NCI-H524 treated with DMSO at 0.1 percent for 48 hours (cell line): ENCODE measurements around the gene TNFRSF25.
"Not testable (repeated sequence)": the region's sequence is repeated elsewhere in the genome, so short reads cannot be mapped to it uniquely, and the experiment has no call there.

ENCODE experiments used
- DNase-seq: peaks from one replicate; lab custom pipeline; 2025; lab: John Stamatoyannopoulos, UW

TNFRSF25 gene

DNA sequence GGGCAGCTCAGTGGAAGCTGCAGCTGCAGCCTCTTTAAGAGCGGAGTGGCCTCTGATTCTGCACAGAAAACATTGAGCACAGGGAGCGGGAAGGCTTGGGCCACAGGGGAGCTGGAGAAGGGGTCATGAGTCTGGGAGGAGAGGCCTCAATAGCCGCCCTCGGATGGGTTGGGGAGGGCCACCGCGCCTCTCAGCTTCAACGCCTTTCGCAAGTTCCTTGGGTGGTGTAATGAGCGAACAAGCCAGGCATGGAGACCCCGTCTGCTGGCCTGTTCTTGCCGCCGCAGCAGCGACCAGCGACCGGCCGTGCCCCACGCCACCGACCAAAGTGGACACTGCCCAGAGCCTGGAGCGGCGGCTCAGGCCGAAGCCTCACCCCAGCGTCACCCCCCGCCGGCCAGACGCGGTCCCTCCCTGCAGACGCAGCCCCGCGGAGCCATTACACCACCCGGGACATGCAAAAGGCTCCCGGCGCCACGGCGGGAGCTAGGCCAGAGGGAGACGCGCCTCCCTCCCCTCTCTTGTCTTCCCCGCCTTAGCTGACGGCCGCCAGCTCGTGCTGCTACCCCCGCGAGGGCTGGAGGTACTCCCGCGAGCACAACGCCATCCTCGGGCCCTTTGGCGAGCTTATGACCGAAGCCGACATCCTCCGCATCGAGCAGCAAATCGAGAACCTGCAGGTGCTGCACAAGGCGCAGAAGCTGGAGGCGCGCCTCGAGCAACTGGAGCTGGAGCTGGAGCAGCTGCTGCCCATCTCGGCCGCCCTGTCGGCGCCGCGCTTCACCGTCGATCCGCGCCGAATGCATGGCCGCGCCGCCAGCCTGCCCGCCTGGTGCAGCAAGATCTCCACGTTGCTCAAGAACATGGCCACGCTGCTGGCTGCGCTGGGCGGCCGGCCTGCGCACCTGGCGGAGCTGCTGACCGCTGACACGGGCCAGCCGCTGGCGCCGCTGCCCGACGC is 11.8 kb downstream of the TNFRSF25 start:
- DNase-seq, result not testable (repeated sequence)

DNA sequence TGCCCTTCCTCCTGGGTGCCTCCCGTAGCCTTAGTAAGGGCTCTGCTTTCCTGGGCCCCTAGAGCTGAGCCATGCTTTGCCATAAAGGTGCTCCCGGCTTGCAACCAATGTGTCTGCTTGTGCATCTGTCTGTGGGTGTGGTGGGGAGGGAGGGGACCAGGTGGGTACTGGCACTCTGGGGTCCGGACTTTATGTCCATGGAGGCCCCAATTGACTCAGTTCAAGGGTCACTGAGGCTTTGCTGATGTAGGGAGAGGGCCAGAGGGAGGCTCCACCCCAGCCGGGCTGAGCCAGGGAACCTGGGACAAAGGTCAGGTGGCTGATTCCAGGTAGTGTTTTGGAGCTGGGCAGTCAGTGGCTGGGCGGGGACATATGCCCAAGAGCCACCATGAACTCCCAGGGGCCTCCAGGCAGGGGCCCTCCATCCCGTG is 15.0 kb downstream of the TNFRSF25 start:
- no peak for DNase-seq

- DNase-seq, result not testable (repeated sequence)
These were observed 15.5 kb downstream of the TNFRSF25 start for GRCh38 chr1:6450486-6450885.

DNA sequence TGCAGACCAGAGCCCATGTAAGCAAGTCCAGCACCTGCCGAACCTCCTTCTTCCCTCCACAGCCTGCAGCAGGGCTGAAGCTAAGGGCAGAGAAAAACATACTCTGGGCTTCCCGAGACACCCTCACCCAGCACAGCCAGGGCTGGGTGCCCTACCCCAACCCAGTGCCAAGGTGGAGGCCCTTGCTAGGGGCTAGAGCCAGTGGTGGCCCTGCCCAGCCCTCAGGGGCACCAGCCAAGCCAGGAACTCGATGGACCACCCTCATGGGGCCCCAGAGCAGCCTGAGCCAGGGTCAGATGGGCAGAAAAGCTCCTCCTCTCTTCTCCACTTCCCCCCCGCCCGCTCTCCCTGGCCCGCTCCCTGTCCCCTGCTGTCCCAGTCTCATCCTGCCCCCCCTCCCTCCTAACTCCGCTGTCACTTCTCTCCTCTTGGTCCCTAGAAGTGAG is 15.9 kb downstream of the TNFRSF25 start:
- no peak for DNase-seq

- no peak for DNase-seq
These were observed 17.0 kb downstream of the TNFRSF25 start for GRCh38 chr1:6448749-6449631.

DNA sequence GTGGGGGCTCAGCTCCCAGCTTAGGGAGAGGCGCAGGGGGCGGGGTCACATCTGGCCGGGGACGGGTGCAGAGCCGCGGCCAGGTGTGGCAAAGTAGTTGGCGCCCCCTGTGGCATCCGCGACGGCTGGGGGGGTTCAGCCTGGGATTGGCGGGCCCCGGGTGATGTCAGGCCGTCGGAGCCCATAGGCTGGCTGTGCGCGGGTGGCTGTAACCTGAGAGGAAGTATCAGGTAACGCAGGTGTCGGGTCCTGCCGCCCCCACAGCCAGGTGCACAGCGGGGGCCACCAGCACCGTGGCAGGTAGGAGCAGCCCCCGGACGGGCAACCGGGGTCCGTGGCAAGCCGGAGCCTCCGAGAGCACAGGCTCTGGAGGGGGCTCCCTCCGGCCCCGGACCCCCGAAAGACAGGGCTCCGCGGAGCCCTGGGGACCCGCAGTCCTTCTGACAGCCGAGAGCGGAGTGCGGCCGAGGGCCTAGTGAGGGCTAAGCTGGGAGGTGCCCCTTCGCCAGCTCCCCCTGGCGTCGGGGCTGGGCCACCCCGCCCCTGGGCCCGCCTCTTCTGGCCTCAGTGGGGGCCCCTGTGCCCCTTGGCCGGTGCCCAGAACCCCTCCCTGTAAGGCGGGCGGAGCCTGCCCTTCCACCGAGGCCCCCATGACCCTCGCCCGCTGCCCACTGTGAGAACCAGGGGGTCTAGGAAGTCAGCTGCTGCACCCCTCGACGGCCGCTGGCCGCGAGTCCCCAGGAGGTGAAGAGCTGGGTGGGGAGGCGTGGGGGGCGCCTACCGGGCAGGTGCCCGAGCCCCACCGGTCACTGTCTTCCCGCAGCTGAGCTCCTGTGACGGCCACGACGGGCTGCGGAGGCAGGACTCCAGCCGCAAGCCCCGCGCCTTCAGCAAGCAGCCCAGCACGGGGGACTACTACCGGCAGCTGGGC is 17.9 kb downstream of the TNFRSF25 start:
- DNase-seq, result no peak

DNA sequence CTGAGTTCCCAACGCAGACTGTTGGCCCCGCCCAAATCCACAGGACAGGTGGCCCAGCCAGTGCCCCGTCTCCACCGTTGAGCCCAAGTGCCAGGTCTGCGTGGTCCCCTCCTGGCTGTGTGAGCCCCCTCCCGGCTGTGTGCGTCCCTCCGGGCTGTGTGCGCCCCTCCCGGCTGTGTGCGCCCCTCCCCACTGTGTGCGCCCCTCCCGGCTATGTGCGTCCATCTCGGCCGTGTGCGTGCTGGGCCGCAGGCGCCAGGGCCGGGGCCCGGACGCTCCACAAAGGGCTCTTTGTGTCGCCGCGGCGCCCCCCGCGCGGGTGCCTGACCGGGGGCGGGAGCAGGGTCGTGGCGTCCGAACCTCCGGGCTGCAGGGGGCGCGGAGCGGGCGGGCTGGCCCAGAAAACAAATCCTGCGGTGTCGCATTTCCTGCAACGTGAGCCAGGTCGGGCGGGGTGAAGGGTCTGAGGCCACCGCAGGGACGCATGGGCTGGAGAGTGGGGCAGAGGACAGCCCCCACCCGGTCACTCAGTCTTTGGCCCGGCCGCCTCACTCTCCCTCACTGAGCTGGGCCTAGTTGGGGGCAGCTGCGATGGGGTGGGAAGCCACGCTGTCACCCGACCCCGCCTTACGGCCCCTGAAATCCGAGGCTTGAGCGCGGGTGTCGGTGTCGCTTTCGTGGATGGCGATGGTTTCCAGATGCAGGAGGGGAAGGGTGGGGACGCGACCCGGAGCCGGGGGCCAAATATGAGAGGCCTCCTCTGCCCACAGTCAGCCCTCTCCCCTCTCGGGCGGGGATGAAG is 18.8 kb downstream of the TNFRSF25 start:
- no peak for DNase-seq

DNA sequence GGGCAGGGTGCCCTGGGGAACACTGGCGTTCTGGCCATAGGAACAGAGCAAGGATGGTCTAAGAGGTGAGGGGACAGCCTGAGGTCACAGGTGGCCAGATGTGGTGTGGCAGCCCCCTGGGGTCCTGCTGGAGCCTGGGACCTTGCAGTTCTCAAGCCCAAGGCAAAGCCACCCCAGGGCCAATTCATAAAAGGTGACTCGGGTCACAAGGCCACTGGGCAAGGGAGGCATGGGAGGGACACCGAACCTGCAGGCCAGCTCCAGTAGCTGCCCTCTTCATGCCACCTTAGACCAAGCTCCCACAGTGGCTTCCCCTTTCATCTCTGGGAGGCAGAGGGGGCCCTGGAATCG is 19.3 kb downstream of the TNFRSF25 start:
- no peak for DNase-seq

GRCh38 chr1:6445929-6446328 is 20.0 kb downstream of the TNFRSF25 start:
- not testable (repeated sequence) for DNase-seq

DNA sequence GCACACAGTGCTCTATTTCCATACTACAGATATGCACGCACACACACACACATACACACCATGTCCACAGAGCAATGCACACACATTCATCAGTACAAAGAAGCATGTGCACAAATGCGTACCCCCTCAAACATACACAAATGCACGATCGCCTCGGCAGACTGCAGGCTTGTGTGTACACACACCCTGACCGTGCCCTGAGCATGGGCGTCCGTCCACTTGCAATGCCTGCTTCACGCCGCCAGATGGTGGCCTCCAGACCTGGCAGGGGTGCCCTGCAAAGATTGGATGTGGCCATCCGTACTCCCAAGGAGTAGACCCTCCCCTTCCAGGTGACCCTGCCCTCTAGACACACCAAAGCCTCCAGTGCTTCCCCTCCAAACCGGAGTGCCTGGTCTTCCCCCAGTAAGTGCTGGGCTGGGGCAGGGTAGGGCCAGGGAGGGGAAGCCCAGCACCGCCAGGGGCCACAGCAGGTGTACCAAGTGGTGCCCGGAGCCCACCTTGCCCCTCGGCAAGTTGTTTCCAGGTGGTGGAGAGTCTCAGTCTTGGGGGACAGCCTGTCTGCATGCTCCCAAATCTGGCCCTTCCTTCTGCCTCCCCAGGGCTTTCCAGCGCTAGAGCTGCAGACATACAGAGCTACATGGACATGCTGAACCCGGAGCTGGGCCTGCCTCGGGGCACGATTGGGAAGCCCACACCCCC is 20.8 kb downstream of the TNFRSF25 start:
- DNase-seq, result no peak

DNA sequence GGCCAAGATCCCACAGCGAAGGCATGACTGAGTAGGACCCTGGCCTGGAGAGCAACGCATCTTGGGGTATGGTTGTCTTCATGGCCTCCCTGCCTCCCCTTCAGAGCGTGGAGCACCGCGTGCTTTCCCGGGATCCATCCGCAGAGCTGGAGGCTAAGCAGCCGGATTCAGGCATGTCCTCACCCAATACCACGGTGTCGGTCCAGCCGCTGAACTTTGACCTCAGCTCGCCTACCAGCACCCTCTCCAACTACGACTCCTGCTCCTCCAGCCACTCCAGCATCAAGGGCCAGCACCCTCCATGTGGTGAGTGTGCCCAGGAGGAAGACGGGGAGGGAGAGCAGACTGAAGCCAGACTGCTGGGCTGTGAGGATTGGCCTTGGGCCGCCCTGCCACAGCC is 21.6 kb downstream of the TNFRSF25 start:
- DNase-seq, result no peak

GRCh38 chr1:6443339-6444115 is 22.4 kb downstream of the TNFRSF25 start:
- no peak for DNase-seq

- no peak for DNase-seq
These were observed 24.4 kb downstream of the TNFRSF25 start for GRCh38 chr1:6441586-6441985.

DNA sequence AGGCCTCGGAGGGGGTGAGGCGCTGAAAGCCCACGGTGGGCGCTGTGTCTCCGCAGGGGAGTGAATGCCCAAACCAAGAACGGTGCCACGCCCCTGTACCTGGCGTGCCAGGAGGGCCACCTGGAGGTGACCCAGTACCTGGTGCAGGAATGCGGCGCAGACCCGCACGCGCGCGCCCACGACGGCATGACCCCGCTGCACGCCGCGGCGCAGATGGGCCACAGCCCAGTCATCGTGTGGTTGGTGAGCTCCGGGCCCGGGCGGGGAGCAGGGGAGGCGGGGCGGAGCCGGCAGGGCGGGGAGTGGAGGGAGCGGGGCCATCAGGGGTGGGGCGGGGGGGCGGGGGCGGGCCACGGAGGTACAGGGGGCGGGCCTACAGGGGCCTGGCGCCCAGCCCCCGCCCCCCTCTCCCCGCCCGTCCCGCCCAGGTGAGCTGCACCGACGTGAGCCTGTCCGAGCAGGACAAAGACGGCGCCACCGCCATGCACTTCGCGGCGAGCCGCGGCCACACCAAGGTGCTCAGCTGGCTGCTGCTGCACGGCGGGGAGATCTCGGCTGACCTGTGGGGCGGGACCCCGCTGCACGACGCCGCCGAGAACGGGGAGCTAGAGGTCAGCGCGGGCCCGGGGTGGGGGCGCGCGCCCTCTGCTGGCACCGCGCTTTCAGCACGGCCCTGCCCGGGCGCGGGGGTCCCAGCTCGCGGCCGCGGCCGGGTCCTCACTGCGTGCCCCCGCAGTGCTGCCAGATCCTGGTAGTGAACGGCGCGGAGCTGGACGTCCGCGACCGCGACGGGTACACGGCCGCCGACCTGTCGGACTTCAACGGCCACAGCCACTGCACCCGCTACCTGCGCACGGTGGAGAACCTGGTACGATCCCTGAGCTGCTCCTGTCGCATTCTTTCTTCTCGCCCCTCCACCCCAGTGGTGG is 25.5 kb downstream of the TNFRSF25 start:
- DNase-seq, result no peak

DNA sequence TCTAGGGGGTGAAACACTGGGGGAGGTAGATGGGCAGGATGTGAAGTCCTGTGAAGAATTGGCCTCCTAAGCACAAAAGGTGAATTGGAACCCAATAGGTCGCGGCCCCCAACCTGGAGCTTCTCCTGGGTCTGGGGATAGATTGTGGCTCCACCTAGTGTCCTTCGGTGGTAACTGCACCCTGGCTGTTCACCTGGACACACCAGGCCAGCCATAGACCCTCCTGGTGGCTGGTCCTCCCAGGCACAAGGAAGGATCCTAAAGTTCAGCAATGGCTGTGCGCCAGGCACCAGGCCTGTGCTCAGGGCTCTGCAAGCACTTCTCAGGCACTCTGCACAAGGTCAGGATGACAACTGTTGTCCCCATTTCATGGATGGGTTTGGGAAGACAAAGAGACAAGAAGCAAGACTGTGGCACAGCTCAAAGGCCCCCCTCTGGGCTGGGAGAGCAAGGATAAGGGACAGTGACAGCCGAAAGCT is 27.9 kb downstream of the TNFRSF25 start:
- no peak for DNase-seq

- not testable (repeated sequence) for DNase-seq
These were observed 28.8 kb downstream of the TNFRSF25 start for GRCh38 chr1:6437012-6437700.

GRCh38 chr1:6436277-6436676 is 29.7 kb downstream of the TNFRSF25 start:
- DNase-seq, result not testable (repeated sequence)
